ENCODE measurements around the gene AGBL5. TPM values are rescaled to one million over a fixed set of nuclear protein-coding genes. Genes with fewer than 3 reads are reported as not detected.

Gene AGBL5
- total RNA-seq, 2 experiments from 2014 or later: 37.4 to 42.0 TPM

DNA sequence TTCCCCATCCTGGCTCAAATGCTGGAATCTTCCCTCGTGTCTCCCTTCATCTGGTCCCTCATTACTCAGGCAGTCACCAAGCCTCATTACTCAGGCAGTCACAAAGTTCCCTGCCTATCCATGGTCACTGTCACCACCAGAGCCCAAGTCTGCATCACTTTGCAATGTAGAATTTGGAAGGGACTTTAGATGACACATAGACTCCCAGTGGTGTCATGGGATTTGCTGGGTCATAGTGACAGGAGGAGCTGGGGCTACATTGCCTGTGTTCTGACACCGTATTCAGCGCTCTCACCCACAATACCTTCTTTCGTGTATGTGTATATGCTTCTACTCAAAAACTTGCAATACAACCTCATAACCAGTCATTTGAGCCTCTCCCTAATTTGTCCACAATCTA lies 24.9 kb downstream of the AGBL5 start:
- Histone ChIP-seq H4K20me1 (ENCODE audit: insufficient read depth, low read length) (no peaks in the 10 kb centered on the region), H3K4me1 (ENCODE audit: insufficient read depth, low read length, poor library complexity, severe bottlenecking) (peaks cover 73% of the 10 kb centered on the region), H3K9me2 (ENCODE audit: insufficient read depth, low read length) (no peaks in the 10 kb centered on the region), H3K9me3 (ENCODE audit: low read length) (no peaks in the 10 kb centered on the region), H3K36me3 (ENCODE audit: insufficient read depth, low read length) (no peaks in the 10 kb centered on the region), H3K27ac (ENCODE audit: low read depth, low read length, poor library complexity, severe bottlenecking) (peak overlapping the region; percentile 81), H2AFZ (ENCODE audit: low read length) (no peak overlapping the region; the same call in 1 of the 2 replicates), H3K4me2 (ENCODE audit: low read length) (no peak overlapping the region), H3K79me2 (ENCODE audit: insufficient read depth, low read depth, low read length) (peaks cover 1% of the 10 kb centered on the region; the same call in 1 of the 2 replicates), H3K4me3 (ENCODE audit: low read depth, low read length, poor library complexity, severe bottlenecking) (no peak overlapping the region)
- intact Hi-C loops (cut with micrococcal nuclease; ENCODE audit: unreplicated experiment): no loop called here
- DNase-seq (ENCODE audit: low spot score): no peak
- no TSS peak for BruUV-seq (replicated peaks)
- POLR2A ChIA-PET: no interaction called here
- CTCF ChIA-PET (ENCODE audit: unreplicated experiment): no interaction called here
- TF ChIP-seq CTCF (conservative IDR thresholded peaks at IDR 0.05; ENCODE audit: low read length) (no peak), EZH2phosphoT487 (IDR thresholded peaks at IDR 0.05; ENCODE audit: borderline replicate concordance, low read depth, low read length) (no peak)

DNA sequence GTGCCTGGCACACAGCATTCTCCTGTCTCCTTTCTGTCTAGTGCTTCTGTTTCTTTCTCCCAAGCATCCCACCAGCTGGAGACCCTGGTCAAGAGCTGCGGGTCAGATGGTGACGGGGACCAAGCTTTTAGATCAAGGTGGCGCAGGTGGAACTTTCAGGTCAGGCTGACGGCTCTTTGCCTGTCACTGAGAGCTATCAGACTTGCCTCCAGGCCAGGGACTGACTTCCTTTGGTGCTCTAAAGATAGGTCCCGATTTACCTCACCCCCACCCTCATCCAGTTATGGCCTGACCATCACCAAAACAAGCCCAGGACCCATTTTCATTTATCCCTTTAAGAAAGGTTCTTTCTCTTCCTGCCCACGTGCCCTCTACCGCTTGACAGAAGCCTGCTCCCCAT lies 25.8 kb downstream of the AGBL5 start:
- intact Hi-C loops (cut with micrococcal nuclease; ENCODE audit: unreplicated experiment): no loop called here
- CTCF ChIA-PET (ENCODE audit: unreplicated experiment): interaction anchor here (0.6 to 1.1 kb wide), 3 partner anchors 19 to 226 kb away, joined by 3 to 6 read pairs (median 3); no protein-coding TSS in a partner anchor
- peak overlapping the region; percentile 48; the same call in 1 of the 2 replicates for H2AFZ ChIP-seq (ENCODE audit: low read length)

More for the DNA sequence above, 25.8 kb downstream of the AGBL5 start:
- peak; percentile 59 for DNase-seq (ENCODE audit: low spot score)
- Histone ChIP-seq H3K4me1 (ENCODE audit: insufficient read depth, low read length, poor library complexity, severe bottlenecking) (peaks cover 79% of the 10 kb centered on the region), H3K9me2 (ENCODE audit: insufficient read depth, low read length) (no peaks in the 10 kb centered on the region), H3K27ac (ENCODE audit: low read depth, low read length, poor library complexity, severe bottlenecking) (peak overlapping the region; percentile 46), H3K4me2 (ENCODE audit: low read length) (peak overlapping the region; percentile 35), H3K79me2 (ENCODE audit: insufficient read depth, low read depth, low read length) (no peaks in the 10 kb centered on the region), H3K4me3 (ENCODE audit: low read depth, low read length, poor library complexity, severe bottlenecking) (no peak overlapping the region), H4K20me1 (ENCODE audit: insufficient read depth, low read length) (no peaks in the 10 kb centered on the region), H3K9me3 (ENCODE audit: low read length) (no peaks in the 10 kb centered on the region), H3K36me3 (ENCODE audit: insufficient read depth, low read length) (no peaks in the 10 kb centered on the region)
- POLR2A ChIA-PET: interaction anchor here (0.6 to 1.1 kb wide), 4 partner anchors 10 to 25 kb away, joined by 3 to 6 read pairs (median 4); no protein-coding TSS in a partner anchor
- no TSS peak for BruUV-seq (replicated peaks)
- TF ChIP-seq CTCF (conservative IDR thresholded peaks at IDR 0.05; ENCODE audit: low read length) (no peak), EZH2phosphoT487 (IDR thresholded peaks at IDR 0.05; ENCODE audit: borderline replicate concordance, low read depth, low read length) (no peak)

Data from OCI-LY7 (cell line).